ENCODE results near the gene PAX4.

PAX4 gene

GRCh38 chr7:127653396-127653795 is 35.5 kb upstream of the PAX4 start:
- H3K27ac ChIP-seq (ENCODE audit: low read length) = no peak overlapping the region
- H3K79me2 ChIP-seq (ENCODE audit: low read length) = peaks cover 70% of the 10 kb centered on the region
- peaks cover 53% of the 10 kb centered on the region for H4K20me1 ChIP-seq (ENCODE audit: insufficient read depth, low read length)
- peaks cover 36% of the 10 kb centered on the region for H3K36me3 ChIP-seq (replicated peaks; ENCODE audit: low read depth, low read length)
- peaks cover 34% of the 10 kb centered on the region for H3K4me1 ChIP-seq (ENCODE audit: low read length)
- TF ChIP-seq EZH2phosphoT487 (IDR thresholded peaks at IDR 0.05; ENCODE audit: low read depth) = no peak
- no peak for TF ChIP-seq CTCF (IDR thresholded peaks at IDR 0.05; ENCODE audit: low read depth, low read length)
- no peaks in the 10 kb centered on the region for H3K9me3 ChIP-seq (ENCODE audit: insufficient read depth, low read length)
- peak overlapping the region; percentile 97 for H3K9ac ChIP-seq (ENCODE audit: low read length)
- no peak overlapping the region for H2AFZ ChIP-seq (ENCODE audit: low read depth, low read length)
- H3K27me3 ChIP-seq (ENCODE audit: low read depth, low read length) = no peaks in the 10 kb centered on the region
- H3K4me2 ChIP-seq (ENCODE audit: low read length) = peak overlapping the region; percentile 94
- peak overlapping the region; percentile 96 for H3K4me3 ChIP-seq (ENCODE audit: low read length)

GRCh38 chr7:127652333-127653248 is 34.6 kb upstream of the PAX4 start:
- Histone ChIP-seq H3K36me3 (replicated peaks; ENCODE audit: low read depth, low read length) (peaks cover 33% of the 10 kb centered on the region), H4K20me1 (ENCODE audit: insufficient read depth, low read length) (peaks cover 45% of the 10 kb centered on the region)
- TF ChIP-seq EZH2phosphoT487 (IDR thresholded peaks at IDR 0.05; ENCODE audit: low read depth) (no peak), CTCF (IDR thresholded peaks at IDR 0.05; ENCODE audit: low read depth, low read length) (no peak)

GRCh38 chr7:127651556-127652332 is 33.8 kb upstream of the PAX4 start, which contains the start of gene SND1:
TSS of gene SND1 (plus strand) at chr7:127652194. CDS start at chr7:127652374, 180 bp downstream.
- H2AFZ ChIP-seq (ENCODE audit: low read depth, low read length) = peak within 1 kb of the TSS; percentile 36; the same call in 1 of the 2 replicates
- H3K4me1 ChIP-seq (ENCODE audit: low read length) = peaks cover 34% of the 10 kb centered on the region
- H3K9me3 ChIP-seq (ENCODE audit: insufficient read depth, low read length) = no peaks in the 10 kb centered on the region
- peak within 1 kb of the TSS; percentile 97 for H3K9ac ChIP-seq (ENCODE audit: low read length)
- peak within 1 kb of the TSS; percentile 73 for H3K27ac ChIP-seq (ENCODE audit: low read length)
- peak within 1 kb of the TSS; percentile 96 for H3K4me3 ChIP-seq (ENCODE audit: low read length)
- TF ChIP-seq CTCF (IDR thresholded peaks at IDR 0.05; ENCODE audit: low read depth, low read length) = no peak
- TF ChIP-seq EZH2phosphoT487 (IDR thresholded peaks at IDR 0.05; ENCODE audit: low read depth) = no peak
- peaks cover 28% of the 10 kb centered on the region for H3K36me3 ChIP-seq (replicated peaks; ENCODE audit: low read depth, low read length)
- H4K20me1 ChIP-seq (ENCODE audit: insufficient read depth, low read length) = peaks cover 37% of the 10 kb centered on the region
- H3K4me2 ChIP-seq (ENCODE audit: low read length) = peak within 1 kb of the TSS; percentile 94
- H3K79me2 ChIP-seq (ENCODE audit: low read length) = peaks cover 53% of the 10 kb centered on the region
- H3K27me3 ChIP-seq (ENCODE audit: low read depth, low read length) = no peaks in the 10 kb centered on the region

More at GRCh38 chr7:127652333-127653248, 34.6 kb upstream of the PAX4 start:
- Histone ChIP-seq H3K4me2 (ENCODE audit: low read length) (peak overlapping the region; percentile 94), H3K27ac (ENCODE audit: low read length) (peak overlapping the region; percentile 73), H3K79me2 (ENCODE audit: low read length) (peaks cover 62% of the 10 kb centered on the region), H3K9me3 (ENCODE audit: insufficient read depth, low read length) (no peaks in the 10 kb centered on the region), H3K4me1 (ENCODE audit: low read length) (peaks cover 34% of the 10 kb centered on the region), H3K27me3 (ENCODE audit: low read depth, low read length) (no peaks in the 10 kb centered on the region), H3K4me3 (ENCODE audit: low read length) (peak overlapping the region; percentile 96), H3K9ac (ENCODE audit: low read length) (peak overlapping the region; percentile 97), H2AFZ (ENCODE audit: low read depth, low read length) (0 out of 2 replicates have a peak overlapping the region, but pooled peaks have one; percentile 36)

Data from OCI-LY3 (cell line).